Measurements from ENCODE around the gene CTSC. TPM values are rescaled to one million over a fixed set of nuclear protein-coding genes. Genes with fewer than 3 reads are reported as not detected.

The CTSC gene
- total and polyA plus RNA-seq, 9 of the 15 experiments (the other 6 are each of a cell fraction or from before 2014, with no cell fraction given) = 113 to 403 (median 187) TPM

DNA sequence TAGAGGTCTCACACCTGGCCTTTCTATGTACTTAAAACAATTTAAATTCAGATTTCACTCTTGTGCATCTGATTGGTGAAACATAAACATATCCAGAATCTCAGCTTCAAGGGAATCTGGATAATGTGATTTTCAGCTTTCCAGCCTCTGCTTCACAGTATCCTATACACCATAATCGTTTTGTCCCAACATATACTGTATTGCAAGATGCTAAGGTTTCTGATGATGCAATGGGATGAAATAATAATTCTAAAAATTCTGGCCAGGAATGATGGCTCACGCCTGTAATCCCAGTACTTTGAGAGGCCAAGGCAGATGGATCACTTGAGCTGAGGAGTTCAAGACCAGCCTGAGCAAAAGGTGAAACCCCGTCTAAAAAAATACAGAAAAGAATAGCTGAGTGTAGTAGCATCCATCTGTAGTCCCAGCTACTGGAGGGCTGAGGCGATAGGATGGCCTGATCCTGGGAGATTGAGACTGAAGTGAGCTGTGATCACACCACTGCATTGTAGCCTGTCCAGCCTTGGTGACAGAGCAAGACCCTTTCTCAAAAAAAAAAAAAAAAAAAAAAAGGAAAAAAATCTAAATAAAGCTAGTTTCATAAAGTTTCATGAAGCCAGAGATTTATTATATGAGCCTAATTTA lies 41.0 kb upstream of the CTSC start (continued):
- TF ChIP-seq, protein P1, sequence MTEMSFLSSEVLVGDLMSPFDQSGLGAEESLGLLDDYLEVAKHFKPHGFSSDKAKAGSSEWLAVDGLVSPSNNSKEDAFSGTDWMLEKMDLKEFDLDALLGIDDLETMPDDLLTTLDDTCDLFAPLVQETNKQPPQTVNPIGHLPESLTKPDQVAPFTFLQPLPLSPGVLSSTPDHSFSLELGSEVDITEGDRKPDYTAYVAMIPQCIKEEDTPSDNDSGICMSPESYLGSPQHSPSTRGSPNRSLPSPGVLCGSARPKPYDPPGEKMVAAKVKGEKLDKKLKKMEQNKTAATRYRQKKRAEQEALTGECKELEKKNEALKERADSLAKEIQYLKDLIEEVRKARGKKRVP (CRISPR knock-in tag; IDR thresholded peaks at IDR 0.05) = peak; percentile 84
- TF ChIP-seq ZNF589 (CRISPR knock-in tag; IDR thresholded peaks at IDR 0.05; ENCODE audit: low read depth) = peak; percentile 86
- no peak for TF ChIP-seq PCBP2 (IDR thresholded peaks at IDR 0.05; ENCODE audit: low read depth, low read length, poor library complexity, severe bottlenecking)
- no peak for TF ChIP-seq TGIF2 (CRISPR knock-in tag; IDR thresholded peaks at IDR 0.05)
- TF ChIP-seq CXXC5 (CRISPR knock-in tag; IDR thresholded peaks at IDR 0.05) = peak; percentile 56
- no peak for TF ChIP-seq SAFB2 (IDR thresholded peaks at IDR 0.05; ENCODE audit: borderline replicate concordance, low read depth, low read length, severe bottlenecking)
- no peak for TF ChIP-seq MTA2 (IDR thresholded peaks at IDR 0.05; ENCODE audit: low read depth)
- TF ChIP-seq JUND (IDR thresholded peaks at IDR 0.05; ENCODE audit: borderline replicate concordance, low read depth, low read length) = peak; percentile 47; the same call in 1 of the 2 replicates
- peak; percentile 28; the same call in 1 of the 3 replicates for TF ChIP-seq JUND (tag; IDR thresholded peaks at IDR 0.05; ENCODE audit: borderline replicate concordance, low read depth, low read length)
- no peak for TF ChIP-seq ZNF696 (CRISPR knock-in tag; conservative IDR thresholded peaks at IDR 0.05)
- TF ChIP-seq PPARD (CRISPR knock-in tag; IDR thresholded peaks at IDR 0.05) = no peak
- TF ChIP-seq ADNP (tag; IDR thresholded peaks at IDR 0.05) = no peak
- TF ChIP-seq NR2C2 (CRISPR knock-in tag; IDR thresholded peaks at IDR 0.05) = no peak
- no peak for TF ChIP-seq NR2C2 (tag; IDR thresholded peaks at IDR 0.05)
- TF ChIP-seq GABPA (tag; conservative IDR thresholded peaks at IDR 0.05; ENCODE audit: low read depth) = 0 out of 2 replicates have a peak, but pooled peaks have one; percentile 24
- TF ChIP-seq HLTF (IDR thresholded peaks at IDR 0.05) = no peak
- TF ChIP-seq STAT5A (IDR thresholded peaks at IDR 0.05; ENCODE audit: borderline replicate concordance, low read length) = no peak
- no peak for TF ChIP-seq SRSF1 (IDR thresholded peaks at IDR 0.05; ENCODE audit: low read depth, low read length)
- TF ChIP-seq SREBF2 (CRISPR knock-in tag; IDR thresholded peaks at IDR 0.05) = no peak
- TF ChIP-seq RBBP5 (IDR thresholded peaks at IDR 0.05; ENCODE audit: borderline replicate concordance, insufficient read depth, low read length, poor library complexity, severe bottlenecking) = no peak
- peak; percentile 46 for TF ChIP-seq CTBP1 (IDR thresholded peaks at IDR 0.05; ENCODE audit: borderline replicate concordance)
- TF ChIP-seq TCFL5 (CRISPR knock-in tag; conservative IDR thresholded peaks at IDR 0.05) = no peak
- no peak for TF ChIP-seq NR2C1 (IDR thresholded peaks at IDR 0.05)
- 0 out of 2 replicates have a peak, but pooled peaks have one; percentile 34 for TF ChIP-seq NR2C1 (tag; IDR thresholded peaks at IDR 0.05)
- TF ChIP-seq KDM1A (IDR thresholded peaks at IDR 0.05) = no peak
- no peak for TF ChIP-seq POLR3A (IDR thresholded peaks at IDR 0.05; ENCODE audit: borderline replicate concordance, extremely low read depth, insufficient read depth, insufficient read length)
- no peak for TF ChIP-seq C11orf30 (IDR thresholded peaks at IDR 0.05; ENCODE audit: low read depth)
- TF ChIP-seq ZNF551 (CRISPR knock-in tag; IDR thresholded peaks at IDR 0.05) = no peak
- no peak for TF ChIP-seq ZFP36 (IDR thresholded peaks at IDR 0.05; ENCODE audit: low read depth, low read length, partially characterized antibody)
- peak; percentile 73 for TF ChIP-seq SMAD4 (CRISPR knock-in tag; conservative IDR thresholded peaks at IDR 0.05)
- no peak for TF ChIP-seq PTRF (tag; IDR thresholded peaks at IDR 0.05)
- TF ChIP-seq SMARCA5 (IDR thresholded peaks at IDR 0.05) = no peak

Measured in K562 (cell line).